Glutamatergic neuron (in vitro differentiated cells): Measurements from ENCODE around the gene RNPEPL1. TPM values are rescaled to one million over a fixed set of nuclear protein-coding genes. Genes with fewer than 3 reads are reported as not detected.

Experiments used
- DNase-seq: peaks from one replicate; pipeline ENCODE4 v3.0.0; 2022
- H3K27ac Mint-ChIP-seq: one replicate; pipeline ENCODE4 v1.8.0; 2020; ENCODE audit warnings: mild to moderate bottlenecking, mixed read lengths, inconsistent platforms; ENCODE audit not compliant: unreplicated experiment
- H3K27me3 Mint-ChIP-seq: one replicate; pipeline ENCODE4 v1.8.0; 2020; ENCODE audit warnings: mild to moderate bottlenecking, moderate library complexity, mixed read lengths, inconsistent platforms; ENCODE audit not compliant: unreplicated experiment
- H3K36me3 Mint-ChIP-seq: one replicate; pipeline ENCODE4 v1.8.0; 2020; ENCODE audit warnings: mild to moderate bottlenecking, mixed read lengths, inconsistent platforms; ENCODE audit not compliant: unreplicated experiment
- H3K4me1 Mint-ChIP-seq: one replicate; pipeline ENCODE4 v1.8.0; 2020; ENCODE audit warnings: mild to moderate bottlenecking, low read depth, mixed read lengths, inconsistent platforms; ENCODE audit not compliant: unreplicated experiment
- H3K4me3 Mint-ChIP-seq: one replicate; pipeline ENCODE4 v1.8.0; 2020; ENCODE audit warnings: mild to moderate bottlenecking, mixed read lengths, inconsistent platforms; ENCODE audit not compliant: unreplicated experiment
- H3K9me3 Mint-ChIP-seq: one replicate; pipeline ENCODE4 v1.8.0; 2020; ENCODE audit warnings: mild to moderate bottlenecking, moderate library complexity, mixed read lengths, inconsistent platforms; ENCODE audit not compliant: unreplicated experiment
- total RNA-seq: library from RNA; stranded (reverse); fragmentation: NEBNext Ultra II Directional; extraction: Animal tissue kit (Norgen Biotek cat#: 25700); gene quantifications from one replicate; pipeline ENCODE4 v1.2.1, GENCODE V29; 2021; ENCODE audit not compliant: unreplicated experiment
- TF ChIP-seq, protein P1 (sequence below): fragments of 200-600 bp; sonication (generic); IDR thresholded peaks from one replicate; pipeline ENCODE4 v1.5.0; 2021; ENCODE audit not compliant: partially characterized antibody, unreplicated experiment

RNPEPL1 gene
- total RNA-seq, 1 donor from 2014 or later, result 20.9 TPM

DNA sequence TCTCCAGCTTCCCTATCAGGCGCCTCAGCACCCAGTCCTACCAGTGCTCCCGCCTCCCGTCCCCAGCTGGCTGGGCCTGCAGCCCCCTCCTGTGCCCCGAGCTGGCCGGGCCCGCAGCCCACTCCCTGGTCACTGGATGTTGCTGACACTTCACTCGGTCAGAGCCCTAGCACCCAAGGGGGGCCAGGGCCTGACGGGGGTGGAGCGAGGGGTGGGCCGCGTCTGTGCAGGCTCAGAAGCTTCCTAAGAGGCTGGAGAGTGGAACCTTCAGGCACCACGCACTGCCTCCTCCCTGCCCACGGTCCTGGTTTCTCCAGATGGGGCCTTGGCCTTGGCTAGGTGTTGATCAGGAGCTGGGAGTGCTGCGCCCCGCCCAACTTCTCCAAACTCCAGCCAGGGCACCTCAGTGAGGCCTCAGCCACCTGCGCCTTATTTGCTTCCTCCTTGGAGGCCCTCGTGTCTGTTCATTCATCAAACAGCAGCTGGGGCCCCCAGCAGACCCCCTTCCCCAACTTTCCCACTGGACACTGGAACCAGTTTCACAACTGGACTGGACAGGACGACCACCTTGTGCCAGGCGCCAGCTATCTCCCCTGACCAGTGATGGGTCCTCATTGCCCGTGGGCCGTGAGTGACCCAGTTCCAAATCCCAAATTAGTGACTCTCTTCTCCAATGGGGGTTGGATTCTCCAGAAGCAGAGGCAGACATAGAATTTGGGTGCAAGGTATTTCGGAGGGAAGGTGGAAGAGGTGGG lies 35.0 kb downstream of the RNPEPL1 start:
- TF ChIP-seq, protein P1, sequence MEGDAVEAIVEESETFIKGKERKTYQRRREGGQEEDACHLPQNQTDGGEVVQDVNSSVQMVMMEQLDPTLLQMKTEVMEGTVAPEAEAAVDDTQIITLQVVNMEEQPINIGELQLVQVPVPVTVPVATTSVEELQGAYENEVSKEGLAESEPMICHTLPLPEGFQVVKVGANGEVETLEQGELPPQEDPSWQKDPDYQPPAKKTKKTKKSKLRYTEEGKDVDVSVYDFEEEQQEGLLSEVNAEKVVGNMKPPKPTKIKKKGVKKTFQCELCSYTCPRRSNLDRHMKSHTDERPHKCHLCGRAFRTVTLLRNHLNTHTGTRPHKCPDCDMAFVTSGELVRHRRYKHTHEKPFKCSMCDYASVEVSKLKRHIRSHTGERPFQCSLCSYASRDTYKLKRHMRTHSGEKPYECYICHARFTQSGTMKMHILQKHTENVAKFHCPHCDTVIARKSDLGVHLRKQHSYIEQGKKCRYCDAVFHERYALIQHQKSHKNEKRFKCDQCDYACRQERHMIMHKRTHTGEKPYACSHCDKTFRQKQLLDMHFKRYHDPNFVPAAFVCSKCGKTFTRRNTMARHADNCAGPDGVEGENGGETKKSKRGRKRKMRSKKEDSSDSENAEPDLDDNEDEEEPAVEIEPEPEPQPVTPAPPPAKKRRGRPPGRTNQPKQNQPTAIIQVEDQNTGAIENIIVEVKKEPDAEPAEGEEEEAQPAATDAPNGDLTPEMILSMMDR, result no peak
- peaks cover 5% of the 10 kb centered on the region for H3K9me3 Mint-ChIP-seq
- no peak for DNase-seq
- no peaks in the 10 kb centered on the region for H3K4me1 Mint-ChIP-seq
- no peaks in the 10 kb centered on the region for H3K27me3 Mint-ChIP-seq
- H3K4me3 Mint-ChIP-seq, result no peak overlapping the region
- H3K36me3 Mint-ChIP-seq, result no peaks in the 10 kb centered on the region
- H3K27ac Mint-ChIP-seq, result no peak overlapping the region

DNA sequence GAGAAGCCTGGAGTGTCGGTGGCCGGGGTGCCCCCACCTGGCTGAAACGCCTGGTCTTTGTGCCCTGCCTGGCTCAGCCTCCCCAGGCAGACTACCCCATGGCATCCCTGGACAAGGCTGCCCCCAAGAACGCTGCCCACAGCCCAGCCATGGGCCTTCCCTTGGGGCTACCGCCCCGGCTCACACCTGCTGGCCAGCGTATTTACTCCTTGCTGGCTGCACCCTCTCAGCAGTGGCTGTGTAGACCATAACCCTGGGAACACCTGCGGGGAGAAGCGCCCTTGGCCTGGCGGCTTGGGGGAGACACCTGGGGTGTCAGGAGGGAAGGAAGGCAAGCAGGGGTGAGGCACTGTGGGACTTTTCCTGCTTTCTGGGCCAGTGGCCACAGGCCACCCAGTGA lies 35.6 kb downstream of the RNPEPL1 start:
- Mint-ChIP-seq H3K4me3 (no peak overlapping the region), H3K36me3 (no peaks in the 10 kb centered on the region), H3K27me3 (no peaks in the 10 kb centered on the region), H3K27ac (no peak overlapping the region), H3K9me3 (peaks cover 5% of the 10 kb centered on the region), H3K4me1 (no peaks in the 10 kb centered on the region)
- TF ChIP-seq, protein P1, result no peak
- no peak for DNase-seq

DNA sequence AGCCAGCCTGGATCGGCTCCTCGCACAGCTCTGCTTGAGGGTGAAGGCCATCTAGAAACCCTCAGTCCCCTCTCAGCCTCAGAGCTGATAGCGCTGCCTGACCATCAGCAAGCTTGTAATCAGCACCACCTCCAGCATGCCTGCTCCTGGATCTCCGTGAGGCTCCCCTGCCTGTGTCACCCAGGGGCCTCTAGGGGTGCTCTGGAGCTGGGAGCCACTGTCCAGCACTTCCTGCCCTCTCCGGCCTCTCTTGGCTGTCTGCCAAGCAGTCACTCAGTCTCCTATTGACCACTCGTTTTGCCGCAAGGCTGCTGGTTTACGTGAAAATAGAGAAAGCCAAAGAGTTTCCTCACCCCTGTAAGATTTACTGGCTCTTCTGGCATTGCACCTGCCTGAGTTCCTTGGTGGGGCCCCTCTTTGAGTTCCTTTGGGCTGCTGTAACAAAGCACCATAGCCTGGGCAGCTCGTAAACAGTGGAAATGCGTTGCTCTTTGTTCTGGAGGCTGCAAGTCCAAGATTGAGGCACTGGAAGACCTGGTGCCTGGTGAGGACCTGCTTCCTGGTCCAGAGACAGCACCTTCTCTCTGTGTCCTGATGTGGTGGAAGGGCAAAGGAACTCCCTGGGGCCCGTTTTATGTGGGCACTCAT lies 36.1 kb downstream of the RNPEPL1 start:
- H3K4me3 Mint-ChIP-seq, result no peak overlapping the region

DNA sequence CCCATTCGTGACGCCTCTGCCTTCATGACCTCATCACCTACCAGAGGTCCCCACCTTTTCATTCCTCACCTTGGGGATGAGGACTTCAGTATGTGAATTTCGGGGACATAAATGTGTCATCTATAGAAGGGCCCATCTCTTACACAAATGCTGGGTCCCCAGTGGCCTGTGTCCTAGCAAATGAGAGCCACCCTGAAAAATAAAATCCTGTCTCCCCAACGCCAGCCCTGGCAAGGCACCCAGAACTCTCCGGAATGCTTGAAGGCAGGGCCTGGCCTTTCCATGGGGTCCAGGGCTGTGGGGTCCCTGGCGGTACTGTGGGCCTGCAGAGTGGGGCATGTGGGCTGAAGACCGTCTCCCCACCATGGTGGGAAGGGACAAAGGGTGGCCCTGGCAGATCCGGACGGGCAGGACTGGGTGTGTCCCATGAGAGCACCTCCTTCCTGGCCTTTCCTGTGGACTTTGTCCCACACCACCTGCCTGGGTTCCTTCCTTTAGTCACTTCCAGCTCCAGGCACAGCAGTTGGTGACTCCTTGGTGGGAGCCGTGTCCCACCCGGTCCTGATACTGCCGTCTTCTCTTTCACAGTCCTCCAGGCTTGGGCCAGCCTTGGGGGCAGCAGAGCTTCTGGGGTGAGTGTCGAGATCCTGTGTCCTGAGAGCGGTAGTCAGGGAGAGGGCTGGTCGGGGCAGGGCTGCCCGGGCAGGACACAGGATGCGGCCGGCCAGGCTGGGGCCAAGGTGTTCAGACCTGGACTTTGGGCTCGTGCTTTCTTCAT lies 36.8 kb downstream of the RNPEPL1 start:
- H3K27me3 Mint-ChIP-seq, result no peaks in the 10 kb centered on the region
- no peaks in the 10 kb centered on the region for H3K4me1 Mint-ChIP-seq
- TF ChIP-seq, protein P1, result no peak
- no peak overlapping the region for H3K4me3 Mint-ChIP-seq
- DNase-seq, result no peak
- H3K36me3 Mint-ChIP-seq, result no peaks in the 10 kb centered on the region
- no peak overlapping the region for H3K27ac Mint-ChIP-seq
- H3K9me3 Mint-ChIP-seq, result peaks cover 5% of the 10 kb centered on the region

More for the DNA sequence above, 36.1 kb downstream of the RNPEPL1 start:
- Mint-ChIP-seq H3K27me3 (no peaks in the 10 kb centered on the region), H3K9me3 (peaks cover 5% of the 10 kb centered on the region), H3K36me3 (no peaks in the 10 kb centered on the region), H3K4me1 (no peaks in the 10 kb centered on the region), H3K27ac (no peak overlapping the region)
- peak; percentile 70 for DNase-seq
- TF ChIP-seq, protein P1, result no peak
